Measurements from ENCODE around the gene NFASC.

Gene NFASC

GRCh38 chr1:205041998-205042910, 171.6 kb downstream of the NFASC start:
- DNase-seq (ENCODE audit: low read depth) = no peak

DNA sequence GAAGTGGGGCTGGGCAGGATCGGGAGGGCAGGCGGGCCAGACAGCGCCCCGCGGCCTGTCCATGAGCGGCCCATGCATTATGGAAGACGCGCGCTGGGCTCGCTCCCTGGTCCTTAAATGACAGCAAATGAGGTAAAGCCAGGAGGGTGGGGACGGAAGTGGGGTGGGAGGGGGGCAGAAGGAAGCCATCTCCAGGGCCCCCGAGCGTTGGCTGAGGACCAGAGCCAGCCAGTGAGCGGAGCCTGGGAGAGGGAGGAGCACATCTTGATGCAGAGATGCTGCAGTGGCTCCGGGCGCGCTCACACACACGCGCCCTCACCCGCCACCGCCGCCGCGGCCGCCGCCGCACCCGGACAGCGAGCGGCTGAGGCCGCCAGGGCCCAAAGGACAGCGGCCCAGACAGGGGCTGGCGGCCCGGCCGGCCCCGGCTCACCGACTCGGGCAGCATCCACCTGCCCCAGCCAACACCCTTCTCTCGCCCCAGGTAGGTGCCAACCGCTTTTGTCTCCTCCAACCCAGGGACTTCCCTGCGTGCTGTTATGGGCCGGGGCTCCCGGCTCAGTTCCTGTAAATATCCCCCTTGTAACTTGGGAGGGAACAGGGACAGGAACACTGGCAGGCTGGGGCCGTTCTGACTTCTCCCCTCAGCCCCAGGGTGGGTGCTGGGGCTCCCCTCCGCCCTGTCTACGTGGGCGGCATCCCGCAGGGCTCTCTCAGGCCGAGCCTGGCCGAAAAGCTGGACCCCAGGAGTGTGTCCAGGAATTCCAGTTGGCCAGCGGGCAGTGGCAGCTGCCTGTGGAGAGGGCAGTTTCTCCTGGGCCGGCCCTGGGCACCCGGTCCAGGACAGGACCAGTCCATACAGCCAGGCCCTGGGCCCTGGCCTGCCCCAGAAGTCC, 172.5 kb downstream of the NFASC start, which contains the start of gene CNTN2:
TSS of gene CNTN2 (plus strand) at position 302 of the 896 bp plus-strand sequence. CDS start 9,974 bp downstream, outside the sequence.
- no peak for DNase-seq (ENCODE audit: low read depth)

DNA sequence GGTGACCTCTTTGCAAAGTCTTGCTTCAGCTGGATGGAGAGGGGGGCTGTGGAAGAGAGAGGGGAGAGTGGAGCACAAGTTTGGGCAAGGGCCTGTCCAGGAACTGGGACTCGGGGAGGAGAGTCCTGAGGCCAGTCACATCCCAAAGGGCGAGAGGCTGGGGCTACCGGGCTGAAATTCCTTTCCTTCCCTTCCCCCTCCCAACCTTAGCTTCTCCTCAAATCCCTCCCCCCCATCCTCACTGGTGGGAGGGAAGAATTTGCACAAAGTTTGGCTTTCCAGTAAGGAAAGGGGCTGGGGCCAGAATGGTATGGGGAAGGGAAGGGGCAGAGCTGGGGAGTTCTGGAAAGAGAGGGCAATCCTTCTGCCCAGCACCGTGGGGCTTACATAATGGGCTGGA, 173.2 kb downstream of the NFASC start:
- DNase-seq (ENCODE audit: low read depth) = no peak

GRCh38 chr1:205044741-205045140, 174.1 kb downstream of the NFASC start:
- no peak for DNase-seq (ENCODE audit: low read depth)

- no peak for DNase-seq (ENCODE audit: low read depth)
Observed at GRCh38 chr1:205045146-205045545, 174.5 kb downstream of the NFASC start.

DNA sequence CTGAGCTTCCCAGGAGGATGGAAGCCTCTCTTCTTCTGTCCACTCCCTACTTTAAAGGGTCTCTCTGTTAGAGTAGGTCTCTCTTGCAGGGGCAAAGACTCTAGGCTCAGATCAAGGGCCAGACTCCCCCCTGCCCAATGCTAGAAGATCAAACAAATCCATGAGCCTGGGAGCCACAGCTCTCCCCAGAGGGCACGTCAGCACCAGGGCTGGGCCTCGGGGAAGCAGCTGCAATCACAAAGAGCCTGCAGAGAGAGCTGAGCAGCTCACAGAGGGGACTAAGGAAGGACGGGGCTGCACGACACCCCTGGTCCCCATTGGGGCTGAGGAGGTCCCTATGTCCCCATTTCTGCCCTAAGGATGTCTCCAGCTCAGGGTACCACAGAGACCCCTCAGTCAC, 176.2 kb downstream of the NFASC start:
- no peak for DNase-seq (ENCODE audit: low read depth)

- DNase-seq (ENCODE audit: low read depth) = no peak
Observed at GRCh38 chr1:205047764-205048231, 177.1 kb downstream of the NFASC start.

DNA sequence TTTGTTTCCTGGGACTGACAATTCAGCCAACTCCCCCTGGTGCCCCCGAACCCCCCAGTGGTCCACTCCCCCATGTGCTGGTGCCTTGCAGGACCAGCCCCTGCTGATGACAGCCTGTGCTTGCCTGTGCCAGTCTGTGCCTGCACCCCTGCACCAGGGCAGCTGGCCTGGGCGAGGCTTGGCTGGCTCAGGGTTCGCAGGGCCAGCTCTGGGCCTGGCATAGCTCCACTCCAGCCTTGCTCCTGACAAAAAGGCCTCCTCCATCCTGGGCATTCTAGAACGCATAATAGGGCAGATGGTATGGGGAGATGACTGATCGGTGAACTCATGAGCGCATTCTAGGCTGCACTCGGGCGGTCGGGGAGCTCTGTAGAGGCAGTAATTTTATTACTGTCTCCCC, 177.7 kb downstream of the NFASC start:
- DNase-seq (ENCODE audit: low read depth) = no peak

DNA sequence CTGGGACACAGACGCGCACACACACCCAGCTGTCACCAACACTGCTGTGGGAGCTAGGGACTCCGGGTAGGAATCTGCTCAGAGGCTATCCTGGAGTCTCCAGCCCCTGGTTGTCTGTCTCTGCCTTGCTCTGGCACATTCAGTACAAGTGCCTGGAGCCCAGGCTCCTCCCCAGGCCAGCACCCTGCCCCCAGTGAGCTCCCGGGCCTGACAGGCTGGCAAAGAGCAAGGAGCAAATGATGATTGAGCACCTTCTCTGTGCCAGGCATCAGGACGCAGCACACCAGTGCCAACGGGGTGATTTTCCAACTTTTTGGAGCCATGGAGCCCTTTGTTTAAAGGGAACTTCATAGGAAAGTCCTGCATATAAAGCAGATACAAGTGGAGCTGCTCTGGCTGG, 178.8 kb downstream of the NFASC start:
- DNase-seq (ENCODE audit: low read depth) = no peak

- no peak for DNase-seq (ENCODE audit: low read depth)
Observed at GRCh38 chr1:205052690-205053089, 182.0 kb downstream of the NFASC start.

GRCh38 chr1:205053296-205053695, 182.6 kb downstream of the NFASC start:
- DNase-seq (ENCODE audit: low read depth) = no peak

- DNase-seq (ENCODE audit: low read depth) = no peak
Observed at GRCh38 chr1:205054013-205054412, 183.4 kb downstream of the NFASC start.

- DNase-seq (ENCODE audit: low read depth) = no peak
Observed at GRCh38 chr1:205056188-205056611, 185.5 kb downstream of the NFASC start.

- no peak for DNase-seq (ENCODE audit: low read depth)
Observed at GRCh38 chr1:205056956-205057568, 186.4 kb downstream of the NFASC start.

DNA sequence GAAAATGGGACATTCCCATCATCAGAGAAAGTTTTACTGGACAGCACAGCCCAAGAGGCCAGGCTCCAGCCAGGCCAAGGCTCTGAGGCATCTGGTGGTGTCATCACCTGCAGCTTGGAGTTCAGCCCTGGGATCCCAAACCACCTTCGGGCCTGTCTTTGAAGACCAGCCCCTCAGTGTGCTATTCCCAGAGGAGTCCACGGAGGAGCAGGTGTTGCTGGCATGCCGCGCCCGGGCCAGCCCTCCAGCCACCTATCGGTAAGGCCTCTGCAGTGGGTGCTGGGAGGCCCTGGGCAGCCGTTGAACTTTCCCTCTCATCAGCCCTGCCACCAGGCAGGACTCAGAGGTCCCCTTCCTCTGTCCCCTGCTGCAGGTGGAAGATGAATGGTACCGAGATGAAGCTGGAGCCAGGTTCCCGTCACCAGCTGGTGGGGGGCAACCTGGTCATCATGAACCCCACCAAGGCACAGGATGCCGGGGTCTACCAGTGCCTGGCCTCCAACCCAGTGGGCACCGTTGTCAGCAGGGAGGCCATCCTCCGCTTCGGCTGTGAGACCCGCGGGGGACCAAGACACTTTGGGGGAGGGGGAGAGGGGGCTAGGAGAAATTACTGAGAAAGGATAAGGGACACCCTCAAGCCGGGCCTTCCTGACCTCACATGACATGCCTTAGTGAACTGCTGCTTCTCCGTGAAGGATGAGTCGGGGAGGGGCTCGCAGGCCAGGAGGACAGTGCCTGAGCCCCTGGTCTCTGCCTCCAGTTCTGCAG, 187.3 kb downstream of the NFASC start:
- DNase-seq (ENCODE audit: low read depth) = no peak

GRCh38 chr1:205058853-205059252, 188.2 kb downstream of the NFASC start:
- DNase-seq (ENCODE audit: low read depth) = no peak

DNA sequence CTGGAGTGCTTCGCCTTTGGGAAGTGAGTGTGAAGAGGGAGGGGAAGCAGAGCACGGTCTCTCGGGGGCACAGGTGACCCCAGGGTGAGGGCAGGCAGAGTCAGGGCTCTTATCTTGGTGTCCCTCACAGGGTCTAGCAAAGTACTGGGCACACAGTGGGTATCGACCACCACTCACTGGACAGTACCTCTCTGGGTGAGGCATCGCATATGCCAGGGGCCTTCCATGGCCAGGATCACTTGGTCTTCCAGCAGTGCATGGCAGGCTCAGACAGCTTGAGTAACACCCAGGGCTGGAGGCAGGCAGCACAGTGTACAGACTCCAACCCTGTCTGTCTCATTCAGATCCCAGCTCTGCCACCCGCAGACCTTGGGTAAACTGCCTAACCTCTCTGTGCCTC, 189.0 kb downstream of the NFASC start:
- DNase-seq (ENCODE audit: low read depth) = no peak

DNA sequence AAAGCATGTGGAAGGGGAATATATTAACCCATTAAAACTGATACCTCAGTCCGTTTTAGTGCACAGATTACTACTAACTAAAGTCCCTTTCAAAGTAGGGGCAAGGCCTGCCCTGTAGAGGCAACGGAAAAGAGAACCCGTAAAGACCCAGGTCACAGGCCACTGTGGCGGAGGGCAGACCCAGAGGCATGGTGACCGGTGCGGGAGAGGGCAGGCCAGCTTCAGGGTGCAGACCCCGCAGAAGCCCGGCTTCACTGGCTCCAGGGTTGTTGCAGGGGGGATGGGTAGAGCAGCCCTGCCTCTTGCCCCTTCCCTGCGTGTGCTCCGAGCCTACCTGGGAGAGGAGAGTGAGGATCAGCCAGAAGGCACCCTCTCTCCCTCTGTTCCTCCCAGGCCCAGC, 190.1 kb downstream of the NFASC start:
- no peak for DNase-seq (ENCODE audit: low read depth)

- no peak for DNase-seq (ENCODE audit: low read depth)
Observed at GRCh38 chr1:205061227-205061626, 190.6 kb downstream of the NFASC start.

GRCh38 chr1:205061665-205062069, 191.0 kb downstream of the NFASC start:
- no peak for DNase-seq (ENCODE audit: low read depth)

GRCh38 chr1:205062319-205062718, 191.7 kb downstream of the NFASC start:
- DNase-seq (ENCODE audit: low read depth) = no peak
